GM19467 (cell line): Measurements from ENCODE around the gene OFD1.
"Not testable (repeated sequence)": the region's sequence is repeated elsewhere in the genome, so short reads cannot be mapped to it uniquely, and the experiment has no call there.

Experiments used
- ATAC-seq: cut with Tn5 transposase; IDR thresholded peaks from one replicate; pipeline ENCODE4 v1.9.1; 2021; ENCODE audit warnings: mild to moderate bottlenecking, moderate library complexity; ENCODE audit not compliant: unreplicated experiment

The OFD1 gene

DNA sequence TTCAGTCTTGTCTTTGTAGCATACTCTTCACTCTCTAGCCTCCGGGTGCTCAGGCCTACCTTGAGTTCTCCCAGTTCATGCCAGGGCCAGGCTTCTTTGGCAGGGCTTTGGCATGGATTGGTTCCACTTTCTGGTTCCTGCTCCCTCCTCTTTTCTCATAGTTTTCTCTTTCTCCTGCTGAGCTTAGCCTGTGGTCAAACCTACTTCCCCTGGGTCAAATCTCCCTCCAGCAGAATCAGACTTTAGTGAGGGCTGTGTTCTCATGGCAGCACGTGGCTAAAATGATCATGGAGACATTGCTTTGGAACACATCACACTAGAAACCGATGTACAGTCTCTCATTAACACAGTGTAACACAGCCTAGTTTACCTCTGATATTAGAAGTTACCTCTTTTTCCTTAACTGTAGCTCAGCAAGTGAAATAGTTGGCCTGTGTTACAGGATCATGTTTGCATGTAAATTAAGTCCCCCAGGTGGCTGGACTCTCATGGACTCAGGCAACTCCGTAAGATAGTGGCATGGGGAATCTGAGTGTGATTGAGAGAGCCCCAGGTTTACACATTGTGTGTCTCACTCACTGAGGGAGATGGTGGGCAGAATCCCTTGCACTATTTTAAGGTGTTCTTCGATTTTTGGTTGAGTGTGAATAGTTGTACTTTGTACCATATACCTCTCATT lies 32.3 kb upstream of the OFD1 start:
- no peak for ATAC-seq

- ATAC-seq: no peak
Observed at GRCh38 chrX:13703135-13703534, 31.4 kb upstream of the OFD1 start.

DNA sequence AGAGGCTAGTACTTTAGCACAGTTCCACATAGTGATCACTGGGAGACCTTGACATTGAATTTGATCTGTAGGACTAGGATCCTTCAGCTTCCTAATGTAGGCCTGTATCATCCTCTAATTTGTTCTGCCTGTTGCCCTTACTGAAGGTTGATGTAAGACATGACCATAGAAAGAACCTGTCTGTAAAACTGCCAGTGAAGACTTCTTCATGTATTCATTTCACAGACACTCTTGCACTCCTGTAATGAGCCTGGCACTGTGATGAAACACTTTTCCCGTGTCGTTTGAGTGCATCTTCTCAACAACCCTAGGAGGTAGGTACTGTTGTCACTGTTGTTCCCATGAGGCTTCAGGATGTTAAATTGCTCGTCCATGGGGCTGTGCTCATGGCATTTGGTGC lies 31.0 kb upstream of the OFD1 start:
- no peak for ATAC-seq

- no peak for ATAC-seq
Observed at GRCh38 chrX:13711141-13711540, 23.4 kb upstream of the OFD1 start.

DNA sequence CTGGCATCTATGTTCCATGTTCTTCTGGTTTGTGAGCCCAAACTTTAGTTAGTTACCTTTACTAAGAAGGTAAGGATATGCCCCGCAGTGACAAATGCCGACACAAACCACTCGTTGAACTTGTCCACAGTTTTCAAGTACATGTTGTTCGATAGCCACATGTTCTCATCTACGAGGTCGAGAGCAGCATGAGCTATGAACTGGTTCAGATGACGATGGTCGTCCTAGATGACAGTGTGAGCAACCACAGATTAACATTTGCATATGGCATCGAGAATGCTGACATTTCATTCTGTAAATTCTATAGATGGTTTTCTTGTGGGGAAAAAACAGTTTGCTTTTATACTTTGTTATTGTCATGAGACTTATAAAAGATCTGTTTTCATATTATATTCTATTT lies 18.1 kb upstream of the OFD1 start:
- no peak for ATAC-seq

GRCh38 chrX:13716905-13717304 lies 17.6 kb upstream of the OFD1 start:
- ATAC-seq: no peak

DNA sequence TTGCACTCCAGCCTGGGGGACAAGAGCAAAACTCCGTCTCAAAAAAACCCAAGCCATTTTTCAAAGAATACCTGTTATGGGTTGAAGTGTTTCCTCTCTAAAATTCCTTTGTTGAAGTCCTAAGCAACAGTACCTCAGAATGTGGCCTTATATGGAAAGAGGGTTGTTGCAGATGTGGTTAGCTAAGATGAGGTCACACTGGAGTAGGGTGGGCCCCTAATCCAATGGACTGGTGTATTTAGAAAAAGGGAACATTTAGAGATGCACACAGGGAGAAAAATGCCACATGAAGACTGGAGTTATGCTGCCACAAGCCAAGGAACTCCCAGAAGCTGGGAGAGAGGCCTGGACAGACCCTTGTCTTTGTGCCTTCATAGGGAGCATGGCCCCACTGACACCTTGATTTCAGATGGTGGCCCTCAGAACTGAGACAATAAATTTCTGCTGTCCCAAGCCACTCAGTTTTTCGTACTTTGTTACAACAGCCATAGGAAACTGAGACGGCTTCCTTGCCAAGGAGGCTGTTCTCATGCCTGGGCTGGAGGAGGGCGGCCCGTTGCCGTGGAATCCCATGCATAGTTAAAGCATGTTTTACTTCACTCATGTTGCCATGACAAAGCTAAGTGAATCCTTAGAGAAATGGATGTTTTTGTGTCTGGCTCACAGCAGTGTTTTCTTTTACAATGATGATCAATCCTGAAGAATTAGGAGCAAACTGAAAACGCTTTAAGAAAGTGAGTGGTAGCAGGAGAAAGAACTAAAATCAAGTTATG lies 16.7 kb upstream of the OFD1 start:
- no peak for ATAC-seq

DNA sequence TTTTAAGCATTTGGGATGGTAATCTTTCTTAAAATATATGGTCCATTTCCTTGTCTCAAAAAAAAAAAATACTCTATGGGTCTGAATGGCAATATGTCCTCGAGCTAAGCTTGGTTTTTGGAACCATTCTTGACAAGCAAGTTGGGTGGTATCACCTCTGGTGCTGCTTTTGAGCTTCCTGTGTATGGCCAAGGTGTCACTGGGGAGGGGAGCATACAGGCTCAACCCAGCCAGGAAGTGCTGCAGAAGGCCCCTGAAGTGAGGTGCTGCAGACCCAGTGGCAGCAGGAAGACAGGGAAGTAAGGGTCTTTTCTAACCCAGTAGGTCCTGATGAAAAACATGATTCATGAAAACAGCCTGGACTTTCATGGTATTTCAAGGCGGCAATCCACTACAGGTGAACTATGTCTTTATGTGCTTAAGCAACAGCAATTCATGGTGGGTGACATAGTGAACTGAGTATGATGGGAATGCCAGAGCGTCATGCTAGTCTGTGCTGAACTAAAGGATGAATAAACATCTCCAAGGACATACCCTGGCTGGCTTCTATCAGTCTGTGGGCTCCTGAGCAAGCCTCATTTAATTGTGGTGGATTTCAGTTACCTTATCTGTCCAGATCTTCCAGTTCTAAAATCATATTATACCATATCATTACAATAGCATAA lies 15.2 kb upstream of the OFD1 start:
- ATAC-seq: no peak

GRCh38 chrX:13721371-13721770 lies 13.2 kb upstream of the OFD1 start:
- no peak for ATAC-seq

- ATAC-seq: no peak
Observed at GRCh38 chrX:13721819-13722519, 12.6 kb upstream of the OFD1 start.

DNA sequence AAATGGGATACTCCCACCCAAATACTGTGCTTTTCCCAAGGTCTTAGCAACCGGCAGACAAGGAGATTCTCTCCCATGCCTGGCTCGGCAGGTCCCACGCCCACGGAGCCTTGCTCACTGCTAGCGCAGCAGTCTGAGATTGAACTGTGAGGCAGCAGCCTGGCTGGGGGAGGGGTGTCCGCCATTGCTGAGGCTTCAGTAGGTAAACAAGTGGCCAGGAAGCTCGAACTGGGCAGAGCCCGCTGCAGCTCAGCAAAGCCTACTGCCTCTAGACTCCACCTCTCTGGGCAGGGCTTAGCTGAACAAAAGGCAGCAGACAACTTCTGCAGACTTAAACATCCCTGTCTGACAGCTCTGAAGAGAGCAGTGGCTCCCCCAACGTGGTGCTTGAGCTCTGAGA lies 9.7 kb upstream of the OFD1 start:
- ATAC-seq: not testable (repeated sequence)

DNA sequence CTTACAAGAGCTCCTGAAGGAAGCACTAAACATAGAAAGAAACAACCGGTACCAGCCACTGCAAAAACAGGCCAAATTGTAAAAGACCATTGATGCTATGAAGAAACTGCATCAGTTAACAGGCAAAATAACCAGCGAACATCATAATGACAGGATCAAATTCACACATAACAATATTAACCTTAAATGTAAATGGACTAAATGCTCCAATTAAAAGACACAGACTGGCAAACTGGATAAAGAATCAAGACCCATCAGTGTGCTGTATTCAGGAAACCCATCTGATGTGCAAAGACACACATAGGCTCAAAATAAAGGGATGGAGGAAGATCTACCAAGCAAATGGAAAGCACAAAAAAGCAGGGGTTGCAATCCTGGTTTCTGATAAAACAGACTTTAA lies 8.0 kb upstream of the OFD1 start:
- not testable (repeated sequence) for ATAC-seq

DNA sequence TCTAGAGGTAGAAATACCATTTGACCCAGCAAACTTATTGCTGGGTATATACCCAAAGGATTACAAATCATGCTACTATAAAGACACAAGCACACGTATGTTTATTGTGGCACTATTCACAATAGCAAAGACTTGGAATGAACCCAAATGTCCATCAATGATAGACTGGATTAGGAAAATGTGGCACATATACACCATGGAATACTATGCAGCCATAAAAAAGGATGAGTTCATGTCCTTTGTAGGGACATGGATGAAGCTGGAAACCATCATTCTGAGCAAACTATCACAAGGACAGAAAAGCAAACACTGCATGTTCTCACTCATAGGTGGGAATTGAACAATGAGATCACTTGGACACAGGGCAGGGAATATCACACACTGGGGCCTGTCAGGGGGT lies 4.0 kb upstream of the OFD1 start:
- ATAC-seq: not testable (repeated sequence)

- no peak for ATAC-seq
Observed at GRCh38 chrX:13732246-13733067, 2.1 kb upstream of the OFD1 start.

- no peak for ATAC-seq
Observed at GRCh38 chrX:13733506-13733905, 1.0 kb upstream of the OFD1 start.

- no peak for ATAC-seq
Observed at GRCh38 chrX:13741695-13742094, 7.1 kb downstream of the OFD1 start.

- ATAC-seq: peak; percentile 90
Observed at GRCh38 chrX:13742397-13743176, 8.0 kb downstream of the OFD1 start.

DNA sequence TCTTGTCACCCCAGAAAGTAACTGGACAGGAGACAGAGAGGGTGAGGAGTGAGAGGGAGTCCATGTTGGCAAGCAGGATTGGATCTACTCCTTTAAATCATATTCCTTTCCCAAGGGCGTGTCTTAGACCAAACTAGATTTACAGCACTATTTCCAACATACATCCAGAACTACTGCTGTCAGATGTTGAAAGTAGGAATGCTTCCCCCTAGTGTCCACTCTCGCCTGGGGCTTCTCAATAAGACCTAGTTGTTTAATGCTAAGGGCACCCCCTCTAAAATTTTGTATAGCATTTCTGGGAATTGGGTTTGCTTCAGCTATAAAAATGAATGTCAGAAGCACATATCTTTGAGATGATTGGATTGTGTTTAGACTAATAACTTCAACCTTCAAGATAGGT lies 13.3 kb downstream of the OFD1 start:
- ATAC-seq: no peak

GRCh38 chrX:13748486-13748885 lies 13.9 kb downstream of the OFD1 start:
- ATAC-seq: no peak

- ATAC-seq: no peak
Observed at GRCh38 chrX:13750204-13750603, 15.7 kb downstream of the OFD1 start.
